NCI-H460 (cell line): ENCODE data around the gene NLK. TPM values are rescaled to one million over a fixed set of nuclear protein-coding genes. Genes with fewer than 3 reads are reported as not detected.

Experiments used
- DNase-seq: peaks from one replicate; pipeline ENCODE4 v3.0.0-alpha.2; 2016; ENCODE audit warnings: low read depth; ENCODE audit errors: extremely low read depth
- total RNA-seq: library from RNA; depleted of rRNA; stranded (reverse); fragments of >200 nt; shearing (Covaris generic); gene quantifications from 2 replicates; pipeline ENCODE4 v1.2.3, GENCODE V29; 2014

Gene NLK
- total RNA-seq, 1 experiment from 2014 or later = 11.3 TPM

- DNase-seq = no peak
Observed at GRCh38 chr17:28110184-28110583, 67.7 kb downstream of the NLK start.

GRCh38 chr17:28112181-28112580 is 69.7 kb downstream of the NLK start:
- no peak for DNase-seq

GRCh38 chr17:28112606-28113005 is 70.1 kb downstream of the NLK start:
- no peak for DNase-seq

DNA sequence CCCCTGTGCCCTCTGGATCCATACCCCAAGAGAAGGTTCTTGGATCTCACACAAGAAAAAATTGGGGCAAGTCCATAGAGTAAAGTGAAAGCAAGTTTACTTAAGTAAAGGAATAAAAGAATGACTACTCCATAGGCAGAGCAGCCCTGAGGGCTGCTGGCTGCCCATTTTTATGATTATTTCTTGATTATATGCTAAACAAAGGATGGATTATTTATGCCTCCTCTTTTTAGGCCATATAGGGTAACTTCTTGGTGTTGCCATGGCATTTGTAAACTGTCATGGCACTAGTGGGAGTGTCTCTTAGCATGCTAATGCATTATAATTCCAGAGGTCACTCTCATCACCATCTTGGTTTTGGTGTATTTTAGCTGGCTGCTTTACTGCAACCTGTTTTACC is 70.8 kb downstream of the NLK start:
- no peak for DNase-seq

DNA sequence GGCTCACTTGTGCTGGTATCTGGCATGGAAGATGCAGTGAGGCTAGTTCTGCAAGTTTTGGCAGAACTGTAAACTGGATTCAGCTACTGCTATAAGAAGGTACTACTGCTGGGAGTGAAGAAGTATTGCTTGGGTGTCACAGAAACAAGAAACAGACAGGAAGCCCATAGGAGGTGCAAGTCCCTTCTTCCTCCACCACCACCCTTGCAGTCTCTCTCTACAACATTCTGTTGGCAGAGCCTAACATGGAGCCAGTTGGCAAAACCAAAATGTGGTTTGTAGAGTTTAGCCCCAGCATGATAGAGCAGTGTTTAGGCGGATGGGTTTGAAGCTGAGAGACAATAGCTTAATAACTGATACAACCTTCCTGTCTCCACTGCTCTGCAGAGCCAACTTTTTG is 72.6 kb downstream of the NLK start:
- no peak for DNase-seq

DNA sequence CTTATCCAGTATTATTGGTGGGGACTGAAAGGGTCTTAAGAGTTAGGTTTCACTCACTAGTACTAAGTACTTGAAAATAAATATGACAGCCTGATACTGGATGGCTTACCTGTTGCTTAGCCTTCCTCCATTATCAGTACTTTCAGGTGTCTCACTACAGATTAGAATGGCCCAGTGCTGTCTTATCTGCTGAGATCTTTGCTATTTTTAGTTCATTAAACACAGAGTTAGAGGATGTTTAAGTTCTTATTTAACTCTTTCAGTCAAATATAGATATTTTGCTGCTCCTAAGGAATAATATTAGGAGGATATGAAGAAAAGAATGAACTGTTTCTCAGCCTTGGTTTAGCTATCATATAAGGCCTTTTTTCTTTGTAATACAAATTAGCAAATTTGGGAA is 74.8 kb downstream of the NLK start:
- DNase-seq = no peak

- no peak for DNase-seq
Observed at GRCh38 chr17:28118362-28118761, 75.9 kb downstream of the NLK start.

DNA sequence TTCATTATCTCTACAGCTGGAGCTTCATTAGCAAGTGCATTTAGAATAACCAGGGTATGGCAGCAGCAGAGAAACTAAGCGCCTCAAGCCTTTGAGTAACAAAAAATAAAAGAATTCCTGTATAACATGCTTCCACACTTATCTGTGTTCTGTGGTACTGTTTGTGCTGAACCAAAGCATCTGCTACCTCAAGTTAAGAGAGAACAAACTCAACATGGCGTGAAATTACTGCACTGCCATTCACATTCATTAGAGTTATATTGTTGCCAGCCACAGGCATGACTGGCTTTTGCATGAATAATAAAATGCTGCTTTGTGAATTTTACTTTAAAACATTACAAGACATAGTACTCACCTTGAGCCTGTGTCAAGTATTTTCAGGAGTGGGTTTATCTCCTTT is 76.6 kb downstream of the NLK start:
- DNase-seq = no peak

DNA sequence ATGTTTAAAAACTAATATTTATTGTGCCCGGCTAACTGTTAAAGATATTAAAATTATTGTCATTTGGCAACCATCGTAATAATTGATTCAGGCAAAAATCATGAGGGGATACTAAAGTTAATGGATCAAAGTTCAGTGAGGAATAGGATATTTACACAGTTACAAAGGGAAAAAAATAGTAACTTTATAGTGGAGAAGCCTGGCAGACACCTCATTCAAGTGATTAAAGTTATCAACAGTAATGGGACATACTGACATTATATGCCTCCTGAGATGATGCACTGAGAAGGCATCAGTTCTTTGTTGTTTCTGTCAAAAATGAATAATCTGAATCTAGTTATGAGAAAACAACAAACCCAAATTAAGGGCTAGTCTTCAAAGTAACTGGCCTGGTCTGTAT is 77.1 kb downstream of the NLK start:
- DNase-seq = no peak

DNA sequence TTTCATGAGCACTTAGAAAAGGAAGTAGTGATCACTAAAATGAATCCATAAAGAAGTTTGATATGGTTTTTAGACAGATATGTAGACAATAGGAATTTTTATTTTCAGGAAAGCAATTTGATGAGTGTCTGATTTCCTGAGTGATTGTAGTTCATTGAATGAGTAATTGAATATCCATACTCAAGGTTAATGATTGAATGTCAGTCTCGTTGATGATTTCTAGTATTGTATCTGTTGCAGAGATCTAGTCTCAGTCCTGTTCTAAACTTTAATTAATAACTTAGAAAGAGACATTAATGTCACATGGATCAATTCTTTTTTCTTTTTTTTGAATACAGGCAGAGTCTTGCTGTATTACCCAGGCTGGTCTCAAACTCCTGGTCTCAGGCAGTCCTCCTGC is 78.3 kb downstream of the NLK start:
- no peak for DNase-seq

DNA sequence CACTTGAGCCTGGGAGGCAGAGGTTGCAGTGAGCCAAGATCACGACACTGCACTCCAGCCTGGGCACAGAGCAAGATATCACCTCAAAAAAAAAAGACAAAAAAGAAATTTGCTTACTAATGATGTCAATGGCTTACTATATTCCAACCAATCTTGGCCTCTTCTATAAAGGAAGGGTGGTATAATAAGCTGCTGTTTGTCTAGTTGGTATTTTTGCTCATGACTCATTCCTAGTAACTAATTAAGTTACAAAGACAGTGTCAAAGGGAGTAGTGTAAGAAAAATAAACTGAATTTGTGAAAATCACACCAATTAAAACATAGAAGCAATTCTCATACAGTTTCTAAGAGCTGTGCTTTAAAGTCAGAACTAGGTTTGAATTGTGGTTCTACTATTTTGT is 82.5 kb downstream of the NLK start:
- no peak for DNase-seq

DNA sequence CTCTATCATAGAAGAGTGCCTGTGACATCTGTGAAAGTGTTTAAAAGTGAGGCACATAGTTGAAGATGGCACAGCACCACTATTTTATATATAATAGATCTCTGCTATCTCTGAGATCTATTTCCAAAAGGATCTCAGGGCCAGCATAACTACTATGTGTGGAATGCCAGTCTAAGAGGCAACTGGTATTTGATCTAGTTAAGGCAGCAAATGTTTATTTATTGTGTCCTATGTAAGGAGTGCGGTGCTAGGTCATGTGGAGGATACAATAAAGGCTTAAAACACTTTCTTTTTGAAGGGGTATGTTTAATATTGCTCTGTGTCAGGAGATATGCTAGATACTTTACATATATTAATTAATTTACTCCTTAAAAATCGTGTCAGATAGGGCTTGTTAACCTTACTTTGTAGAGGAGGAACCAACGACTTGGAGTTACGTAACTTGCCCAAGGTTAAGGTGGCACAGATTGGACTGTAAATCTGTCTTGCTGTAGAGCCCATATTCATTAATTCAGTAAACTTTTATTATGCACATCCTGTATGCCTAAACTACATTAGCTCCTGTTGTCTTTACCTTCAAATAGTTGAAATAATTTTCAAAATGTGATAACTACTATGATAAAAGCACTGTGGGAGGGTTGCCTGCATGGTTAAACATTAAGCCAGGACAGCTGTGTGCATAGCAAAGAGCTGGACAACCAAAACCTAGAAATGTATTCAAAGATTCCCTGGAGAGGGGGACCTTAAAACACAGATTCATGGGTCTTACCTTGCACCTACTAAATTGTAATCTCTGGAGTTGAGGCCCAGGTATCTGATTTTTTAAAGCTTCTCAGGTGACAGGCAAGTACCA is 83.3 kb downstream of the NLK start:
- no peak for DNase-seq

GRCh38 chr17:28127196-28127595 is 84.7 kb downstream of the NLK start:
- no peak for DNase-seq

- DNase-seq = no peak
Observed at GRCh38 chr17:28128779-28129178, 86.3 kb downstream of the NLK start.

GRCh38 chr17:28130472-28130871 is 88.0 kb downstream of the NLK start:
- DNase-seq = no peak

- no peak for DNase-seq
Observed at GRCh38 chr17:28131599-28131998, 89.1 kb downstream of the NLK start.

DNA sequence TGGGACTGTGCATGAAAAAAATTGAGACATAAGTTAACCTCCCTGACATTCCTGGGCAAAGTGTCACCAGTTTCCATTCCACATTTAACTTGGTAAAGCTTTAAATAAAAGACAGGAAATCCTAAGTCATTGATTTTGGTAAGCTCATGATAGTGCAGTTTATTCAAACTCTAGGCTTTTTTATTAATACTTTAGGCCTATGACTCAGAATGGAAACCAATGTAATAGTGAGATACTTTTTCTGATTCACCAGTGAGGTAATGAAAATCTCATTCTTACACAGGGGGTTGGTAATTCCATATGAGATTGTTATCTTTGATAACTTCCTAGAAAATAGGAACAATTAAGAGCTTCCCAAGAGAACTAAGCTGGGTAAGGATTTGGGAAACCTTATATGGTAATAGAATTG is 91.1 kb downstream of the NLK start:
- no peak for DNase-seq

DNA sequence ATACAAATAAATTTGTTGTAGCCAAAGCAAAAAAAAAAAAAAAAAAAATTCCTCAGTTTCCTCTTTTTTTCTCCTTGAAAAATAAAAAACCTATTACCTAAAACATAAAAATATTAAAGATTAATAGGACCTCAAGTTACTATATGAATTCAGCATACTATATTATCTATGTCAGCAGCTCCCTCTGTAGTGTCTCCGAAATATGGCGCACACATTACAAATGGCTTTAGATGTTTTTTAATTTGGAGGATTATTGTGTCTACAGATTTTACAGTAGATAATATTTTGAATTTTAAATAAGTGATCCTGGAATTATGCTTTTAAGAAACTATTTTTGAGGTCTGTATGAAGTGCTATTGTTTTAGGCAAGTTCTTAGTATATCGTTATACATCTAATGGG is 94.4 kb downstream of the NLK start:
- DNase-seq = no peak

GRCh38 chr17:28139822-28140221 is 97.3 kb downstream of the NLK start:
- DNase-seq = no peak

GRCh38 chr17:28141313-28141712 is 98.8 kb downstream of the NLK start:
- DNase-seq = no peak

GRCh38 chr17:28141773-28142172 is 99.3 kb downstream of the NLK start:
- no peak for DNase-seq

GRCh38 chr17:28142305-28142704 is 99.8 kb downstream of the NLK start:
- DNase-seq = no peak

DNA sequence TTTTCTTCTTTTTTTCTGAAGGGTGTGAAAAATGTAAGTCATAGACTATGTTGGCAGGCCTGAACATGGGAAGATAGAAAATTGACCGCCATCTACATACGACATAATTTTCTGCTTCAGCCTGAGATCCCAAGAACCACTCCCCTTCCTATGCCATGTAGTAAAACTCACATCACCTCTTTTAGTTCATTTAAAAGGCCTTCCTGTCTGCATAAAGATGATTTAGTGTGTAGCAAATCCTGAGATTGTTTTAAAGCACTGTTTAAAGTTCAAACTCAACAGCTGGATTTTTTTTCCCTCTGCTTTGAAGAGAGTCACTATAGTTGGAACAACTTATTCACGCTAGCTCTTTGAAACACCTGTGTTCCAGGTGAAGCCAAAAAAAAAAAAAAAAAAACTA is 101.5 kb downstream of the NLK start:
- DNase-seq = no peak
